H1 (cell line): Measurements from ENCODE around the gene ARHGAP4. TPM values are rescaled to one million over a fixed set of nuclear protein-coding genes. Genes with fewer than 3 reads are reported as not detected.

Source experiments
- HDAC2 ChIP-seq, 2 experiments: fragments of 300-600 bp in 1 of 2; sonication (generic) in 1 of 2; IDR thresholded peaks; 2 replicates each; pipeline ENCODE4 v1.6.1; 2011 to 2012; ENCODE audit warnings: low read depth in 2 of 2, low read length in 2 of 2, mild to moderate bottlenecking in 2 of 2, moderate library complexity in 2 of 2, borderline replicate concordance in 1 of 2, inconsistent platforms in 1 of 2
- POU5F1 ChIP-seq: IDR thresholded peaks from 2 replicates; pipeline ENCODE4 v1.6.1; 2011; ENCODE audit warnings: low read depth, mild to moderate bottlenecking, low read length, moderate library complexity
- RFX5 ChIP-seq: IDR thresholded peaks from 2 replicates; pipeline ENCODE4 v1.6.1; 2011; ENCODE audit warnings: low read depth, low read length, improper control_type of control experiment, borderline replicate concordance
- SIRT6 ChIP-seq: IDR thresholded peaks from one replicate; pipeline ENCODE4 v1.7.1; 2012; ENCODE audit warnings: low read length, inconsistent platforms
- SP2 ChIP-seq: IDR thresholded peaks from 2 replicates; pipeline ENCODE4 v1.6.1; 2012; ENCODE audit warnings: mild to moderate bottlenecking, low read length, inconsistent platforms
- TAF7 ChIP-seq: optimal IDR thresholded peaks from 2 replicates; pipeline ENCODE3; 2011; ENCODE audit warnings: low read depth, mild to moderate bottlenecking, inconsistent platforms, low read length, moderate library complexity, borderline replicate concordance
- polyA plus RNA-seq, 7 experiments: library from polyadenylated mRNA; depleted of rRNA in 3 of 7; stranded (reverse) in 5 of 7; unstranded in 2 of 7; fragments of >200 nt in 5 of 7; fragments of 200-250 nt in 2 of 7; gene quantifications; 1 replicate in 5 of 7; 2 replicates in 1 of 7; 4 replicates in 1 of 7; pipeline versions ENCODE4 v1.2.1 to v1.2.3, GENCODE V29; 2011 to 2013; ENCODE audit warnings: missing spikeins in 2 of 7, mixed read lengths in 2 of 7
- total RNA-seq: library from RNA; stranded (reverse); fragmentation: NEBNext Ultra II Directional; extraction: Animal tissue kit (Norgen Biotek cat#: 25700); gene quantifications from 2 replicates; pipeline ENCODE4 v1.2.1, GENCODE V29; 2021

The ARHGAP4 gene
- total and polyA plus RNA-seq, 2 of the 8 experiments (the other 6 are each of a cell fraction or from before 2014, with no cell fraction given) = 23.9 to 26.0 TPM

DNA sequence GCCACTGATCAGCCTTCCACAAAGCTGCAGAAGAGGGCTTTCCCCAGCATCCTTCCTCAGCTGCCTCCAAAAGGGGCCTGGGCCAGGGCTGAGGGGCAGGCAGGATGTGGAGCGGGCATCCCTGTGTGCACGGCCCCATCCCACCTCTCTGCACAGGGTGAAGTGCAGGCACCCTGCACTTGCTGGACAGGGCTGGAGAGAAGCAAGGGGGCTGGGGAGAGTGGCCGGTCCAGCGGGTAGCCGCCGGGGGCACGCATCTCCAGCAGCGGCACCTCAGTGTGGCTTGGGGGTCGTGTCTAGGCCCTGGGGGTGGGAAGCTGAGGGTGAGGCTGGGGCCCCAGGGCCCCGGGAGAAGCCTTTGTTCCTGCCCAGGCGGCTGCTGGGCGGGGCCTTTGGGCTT is 18.6 kb downstream of the ARHGAP4 start (continued):
- TF ChIP-seq HDAC2 (IDR thresholded peaks at IDR 0.05; ENCODE audit: borderline replicate concordance in 1 of 2, low read depth in 2 of 2, low read length in 2 of 2) (no peak), TAF7 (no peak), POU5F1 (no peak), SIRT6 (no peak), RFX5 (no peak), SP2 (no peak)
- TF ChIP-seq, all 59 proteins: peak for 0
